Stimulated activated CD4-positive, alpha-beta T cell treated with anti-CD3 and anti-CD28 coated beads, Interleukin-4, amount 100 ng/mL, for 4 hours (primary cell): ENCODE measurements around the gene RHBDD3.
"Not testable (repeated sequence)": the region's sequence is repeated elsewhere in the genome, so short reads cannot be mapped to it uniquely, and the experiment has no call there.

ENCODE experiments used
- DNase-seq, 2 experiments: peaks; one replicate each; pipeline ENCODE4 v3.0.0-alpha.2; 2020

Gene RHBDD3

GRCh38 chr22:29268511-29269229 is 889 bp upstream of the RHBDD3 start:
- DNase-seq: peak; percentile 30 to 35

GRCh38 chr22:29267462-29267857 is 321 bp downstream of the RHBDD3 start:
- DNase-seq: no peak

GRCh38 chr22:29266564-29267461 is 968 bp downstream of the RHBDD3 start:
- no peak for DNase-seq

- DNase-seq: no peak
Measured at GRCh38 chr22:29265929-29266328, 1.9 kb downstream of the RHBDD3 start.

- DNase-seq: no peak
Measured at GRCh38 chr22:29265305-29265704, 2.5 kb downstream of the RHBDD3 start.

- no peak for DNase-seq
Measured at GRCh38 chr22:29263791-29264276, 3.9 kb downstream of the RHBDD3 start.

GRCh38 chr22:29260601-29261315 is 7.0 kb downstream of the RHBDD3 start:
- no peak for DNase-seq

- DNase-seq: no peak
Measured at GRCh38 chr22:29260031-29260560, 7.7 kb downstream of the RHBDD3 start.

- no peak for DNase-seq
Measured at GRCh38 chr22:29259253-29259899, 8.4 kb downstream of the RHBDD3 start.

- no peak for DNase-seq
Measured at GRCh38 chr22:29258407-29259252, 9.2 kb downstream of the RHBDD3 start.

- DNase-seq: no peak
Measured at GRCh38 chr22:29257751-29258181, 10.0 kb downstream of the RHBDD3 start.

- DNase-seq: no peak
Measured at GRCh38 chr22:29256606-29257325, 11.0 kb downstream of the RHBDD3 start.

GRCh38 chr22:29255064-29255621 is 12.6 kb downstream of the RHBDD3 start:
- DNase-seq: no peak

GRCh38 chr22:29254286-29254660 is 13.5 kb downstream of the RHBDD3 start:
- no peak for DNase-seq

GRCh38 chr22:29253561-29254285 is 14.1 kb downstream of the RHBDD3 start:
- no peak for DNase-seq

- DNase-seq: no peak
Measured at GRCh38 chr22:29251981-29252911, 15.5 kb downstream of the RHBDD3 start.

- no peak for DNase-seq
Measured at GRCh38 chr22:29251265-29251664, 16.5 kb downstream of the RHBDD3 start.

- not testable (repeated sequence) for DNase-seq
Measured at GRCh38 chr22:29247891-29248290, 19.9 kb downstream of the RHBDD3 start.
